D721Med (cell line): ENCODE data around the gene LRRN4.

Experiments
- DNase-seq: peaks from one replicate; pipeline ENCODE4 v3.0.0; 2011; ENCODE audit warnings: low spot score; ENCODE audit not compliant: insufficient read length
- FAIRE-seq: peaks from 2 replicates; lab custom pipeline; 2011; peaks lifted over from hg19 to GRCh38; lab: Jason Lieb, UNC
- TF ChIP-seq, protein P1 (sequence below): IDR thresholded peaks from 2 replicates; pipeline ENCODE4 v1.5.1; 2012; ENCODE audit warnings: mild to moderate bottlenecking, control low read depth; ENCODE audit not compliant: insufficient read depth; ENCODE audit errors: missing control alignments

Gene LRRN4

GRCh38 chr20:6040958-6041807 is 12.7 kb downstream of the LRRN4 start:
- FAIRE-seq (no peak), DNase-seq (no peak)
- TF ChIP-seq, protein P1, sequence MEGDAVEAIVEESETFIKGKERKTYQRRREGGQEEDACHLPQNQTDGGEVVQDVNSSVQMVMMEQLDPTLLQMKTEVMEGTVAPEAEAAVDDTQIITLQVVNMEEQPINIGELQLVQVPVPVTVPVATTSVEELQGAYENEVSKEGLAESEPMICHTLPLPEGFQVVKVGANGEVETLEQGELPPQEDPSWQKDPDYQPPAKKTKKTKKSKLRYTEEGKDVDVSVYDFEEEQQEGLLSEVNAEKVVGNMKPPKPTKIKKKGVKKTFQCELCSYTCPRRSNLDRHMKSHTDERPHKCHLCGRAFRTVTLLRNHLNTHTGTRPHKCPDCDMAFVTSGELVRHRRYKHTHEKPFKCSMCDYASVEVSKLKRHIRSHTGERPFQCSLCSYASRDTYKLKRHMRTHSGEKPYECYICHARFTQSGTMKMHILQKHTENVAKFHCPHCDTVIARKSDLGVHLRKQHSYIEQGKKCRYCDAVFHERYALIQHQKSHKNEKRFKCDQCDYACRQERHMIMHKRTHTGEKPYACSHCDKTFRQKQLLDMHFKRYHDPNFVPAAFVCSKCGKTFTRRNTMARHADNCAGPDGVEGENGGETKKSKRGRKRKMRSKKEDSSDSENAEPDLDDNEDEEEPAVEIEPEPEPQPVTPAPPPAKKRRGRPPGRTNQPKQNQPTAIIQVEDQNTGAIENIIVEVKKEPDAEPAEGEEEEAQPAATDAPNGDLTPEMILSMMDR = no peak

DNA sequence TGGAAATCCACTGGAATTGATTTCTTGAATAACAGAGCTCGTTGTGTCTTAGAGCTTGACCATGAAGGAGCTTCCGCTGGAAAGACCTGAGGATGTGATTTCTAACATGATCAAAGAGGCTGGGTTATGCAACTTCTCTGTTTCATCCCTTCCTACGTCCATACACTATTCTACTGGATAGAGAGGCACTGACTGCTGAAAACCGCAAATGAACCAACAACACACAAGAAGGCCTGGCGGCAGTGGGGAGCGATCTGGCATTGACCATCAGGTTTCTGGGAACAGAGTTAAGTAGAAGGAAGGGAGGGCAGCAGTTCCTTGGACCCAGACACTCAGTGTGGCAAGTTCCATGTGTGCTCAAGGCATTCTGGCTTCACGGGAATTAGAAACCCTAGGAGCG is 13.3 kb downstream of the LRRN4 start:
- FAIRE-seq = no peak
- TF ChIP-seq, protein P1 = no peak

GRCh38 chr20:6039766-6040165 is 14.1 kb downstream of the LRRN4 start:
- DNase-seq (no peak), FAIRE-seq (no peak)
- TF ChIP-seq, protein P1 = no peak

More for the DNA sequence above, 13.3 kb downstream of the LRRN4 start:
- no peak for DNase-seq

GRCh38 chr20:6038256-6038655 is 15.6 kb downstream of the LRRN4 start:
- DNase-seq = no peak
- FAIRE-seq = no peak
- TF ChIP-seq, protein P1 = no peak

- no peak for DNase-seq
- TF ChIP-seq, protein P1 = no peak
- FAIRE-seq = no peak
These were observed 16.8 kb downstream of the LRRN4 start for GRCh38 chr20:6037082-6037481.

DNA sequence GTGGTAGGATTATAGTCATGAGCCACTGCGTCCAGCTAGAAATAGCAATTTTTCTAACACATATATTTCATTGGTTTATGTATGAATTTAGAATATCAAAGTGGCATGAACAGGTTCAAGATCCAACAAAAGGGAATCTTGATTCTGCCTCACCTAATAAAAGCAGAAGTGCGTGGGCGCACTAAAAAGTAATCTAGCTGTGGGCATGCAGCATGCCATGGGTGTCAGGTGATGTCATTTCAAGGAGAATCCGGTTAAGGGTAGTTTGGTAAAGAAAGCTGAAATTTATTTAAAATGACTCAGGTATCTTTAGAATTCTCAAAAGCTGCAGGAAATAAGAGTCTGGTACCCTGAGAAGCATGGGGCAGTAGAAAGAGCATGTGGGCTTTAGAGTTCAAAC is 17.6 kb downstream of the LRRN4 start:
- no peak for DNase-seq
- TF ChIP-seq, protein P1 = no peak
- FAIRE-seq = no peak
